K562 (cell line): Measurements from ENCODE around the gene ZNF865. TPM values are rescaled to one million over a fixed set of nuclear protein-coding genes. Genes with fewer than 3 reads are reported as not detected.
A peak's percentile ranks its signal among the peaks of the same experiment; 100 is the strongest.

Source experiments
- ATAC-seq: fragments of 200-7000 bp; cut with Tn5 transposase; 3 replicates; pipeline ENCODE4 v1.9.1; 2020; ENCODE audit warnings: moderate library complexity
- BruUV-seq: library from RNA; stranded (reverse); fragments of 400-500 nt; replicated peaks from 2 replicates; lab custom pipeline; 2021; lab: Mats Ljungman, UMichigan
- CTCF ChIA-PET: fragments of 300-600 bp; formaldehyde crosslinking; extraction: SDS; loops from one replicate; lab custom pipeline; 2021; ENCODE audit warnings: low intra/inter-chr PET ratio; lab: Yijun Ruan, JAX
- POLR2A ChIA-PET: fragments of 300-600, 350-650 bp; sonication (Branson Sonifier 250); formaldehyde crosslinking; extraction: SDS; loops from one replicate; lab custom pipeline; 2021; ENCODE audit warnings: antibody characterized with exemption, inconsistent platforms; lab: Yijun Ruan, JAX
- DNase-seq, 4 experiments: peaks; one replicate each; pipeline versions ENCODE4 v3.0.0 to v3.0.0-alpha.2; 2011 to 2018; ENCODE audit warnings: low spot score in 3 of 4, mixed read lengths in 3 of 4; ENCODE audit errors: extremely low read depth in 1 of 4
- FAIRE-seq: peaks from 2 replicates; lab custom pipeline; 2011; peaks lifted over from hg19 to GRCh38; lab: Jason Lieb, UNC
- H2AFZ ChIP-seq: 2 replicates; pipeline ENCODE4 v1.6.0; 2011; ENCODE audit warnings: low read depth, low read length, control low read depth, inconsistent platforms
- H3K27ac ChIP-seq: fragments of 200-600 bp; 3 replicates; pipeline ENCODE4 v1.8.0; 2011; ENCODE audit warnings: low read depth, mild to moderate bottlenecking, control low read depth, inconsistent platforms, low read length, moderate library complexity, mixed read lengths; ENCODE audit errors: extremely low read depth
- H3K27me3 ChIP-seq, 2 experiments: fragments of 300-600 bp in 1 of 2; 2 replicates in 1 of 2; 3 replicates in 1 of 2; pipeline versions ENCODE4 v1.6.0 to v1.8.0; 2011; ENCODE audit warnings: inconsistent platforms in 2 of 2, low read length in 2 of 2, mild to moderate bottlenecking in 1 of 2, mixed read lengths in 1 of 2, moderate library complexity in 1 of 2; ENCODE audit not compliant: control insufficient read depth in 2 of 2, insufficient read depth in 2 of 2
- H3K36me3 ChIP-seq: fragments of 300-600 bp; 3 replicates; pipeline ENCODE4 v1.8.0; 2011; ENCODE audit warnings: mild to moderate bottlenecking, low read length, inconsistent platforms; ENCODE audit not compliant: control insufficient read depth, insufficient read depth
- H3K4me1 ChIP-seq, 2 experiments: fragments of 200-600 bp in 1 of 2; replicated peaks in 1 of 2; 2 replicates in 1 of 2; 3 replicates in 1 of 2; pipeline versions ENCODE4 v1.5.1 to v1.8.0; 2011; ENCODE audit warnings: inconsistent platforms in 2 of 2, low read length in 2 of 2, mild to moderate bottlenecking in 1 of 2, mixed read lengths in 1 of 2, moderate library complexity in 1 of 2; ENCODE audit not compliant: control insufficient read depth in 2 of 2, insufficient read depth in 2 of 2
- H3K4me2 ChIP-seq: 2 replicates; pipeline ENCODE4 v1.6.1; 2011; ENCODE audit warnings: low read length, control low read depth, inconsistent platforms, mixed read lengths; ENCODE audit not compliant: insufficient read depth
- H3K4me3 ChIP-seq: fragments of 200-600 bp; sonication (generic), shearing (Covaris generic); 2 replicates; pipeline ENCODE4 v1.5.1; 2016; ENCODE audit warnings: control low read depth, inconsistent platforms
- H3K79me2 ChIP-seq: fragments of 200-600 bp; 3 replicates; pipeline ENCODE4 v1.8.0; 2011; ENCODE audit warnings: low read length, inconsistent platforms; ENCODE audit not compliant: control insufficient read depth, insufficient read depth
- H3K9ac ChIP-seq, 2 experiments: 2 replicates each; pipeline versions ENCODE4 v1.6.0 to v1.6.1; 2011; ENCODE audit warnings: low read depth in 2 of 2, low read length in 2 of 2, control low read depth in 1 of 2, inconsistent platforms in 1 of 2, mild to moderate bottlenecking in 1 of 2, mixed read lengths in 1 of 2; ENCODE audit not compliant: insufficient read depth in 1 of 2
- H3K9me1 ChIP-seq: one replicate; pipeline ENCODE4 v1.6.0; 2011; ENCODE audit warnings: inconsistent platforms, mild to moderate bottlenecking, low read length, moderate library complexity; ENCODE audit not compliant: control insufficient read depth, insufficient read depth
- H3K9me3 ChIP-seq: replicated peaks from 2 replicates; pipeline ENCODE4 v1.5.1; 2011; ENCODE audit warnings: low read depth, low read length, inconsistent platforms; ENCODE audit not compliant: control insufficient read depth, insufficient read depth
- H4K20me1 ChIP-seq: replicated peaks from 2 replicates; pipeline ENCODE4 v1.6.1; 2011; ENCODE audit warnings: low read length, inconsistent platforms, mixed read lengths; ENCODE audit not compliant: control insufficient read depth, insufficient read depth
- BACH1 ChIP-seq: fragments of 200-800 bp; sonication (Bioruptor generic); IDR thresholded peaks from 2 replicates; pipeline ENCODE4 v1.6.1; 2016; ENCODE audit warnings: missing genetic modification characterization, missing compliant biosample characterization
- ESRRA ChIP-seq: fragments of 450-650 bp; IDR thresholded peaks from 2 replicates; pipeline ENCODE4 v1.6.1; 2014; ENCODE audit warnings: low read depth, mild to moderate bottlenecking, moderate library complexity, borderline replicate concordance
- KDM1A ChIP-seq, 2 experiments: fragments of 450-650 bp; IDR thresholded peaks; 2 replicates each; pipeline ENCODE4 v1.6.1; 2016; ENCODE audit warnings: mild to moderate bottlenecking in 2 of 2
- ZNF561 ChIP-seq: fragments of 450-650 bp; formaldehyde crosslinking; conservative IDR thresholded peaks from 2 replicates; pipeline ENCODE4 v1.4.0; 2020; ENCODE audit warnings: mild to moderate bottlenecking, moderate library complexity
- WGBS: fragments of 100-300 bp; shearing (Covaris generic); methylation state at CpG from one replicate; pipeline ENCODE4 v1.1.6; 2016; ENCODE audit warnings: low coverage, mixed read lengths; ENCODE audit not compliant: insufficient coverage; ENCODE audit errors: missing lambda C conversion rate; 5-methylcytosine and 5-hydroxymethylcytosine counted together
- in situ Hi-C: fragments of 300-500 bp; cut with MboI; formaldehyde crosslinking; loops from 4 replicates; pipeline ENCODE4 v1.15.0; 2018; ENCODE audit warnings: inconsistent platforms, mixed read lengths
- intact Hi-C: fragments of 100-400 bp; cut with micrococcal nuclease; formaldehyde crosslinking; loops from 2 replicates; pipeline ENCODE4 v1.14.2; 2022
- polyA plus RNA-seq, 8 experiments: library from polyadenylated mRNA; depleted of rRNA in 4 of 8; stranded (reverse) in 5 of 8; unstranded in 3 of 8; fragments of >200 nt; fragmentation: Nextera tagmentation in 2 of 8; fragmentation: Illumina TruSeq in 1 of 8; extraction: Ambion mirVana in 2 of 8; extraction: Trizol in 1 of 8; gene quantifications; 2 replicates each; pipeline versions ENCODE4 v1.2.1 to v1.2.3, GENCODE V29; 2011 to 2014; ENCODE audit warnings: inconsistent platforms in 1 of 8, missing spikeins in 1 of 8
- total RNA-seq, 7 experiments: library from RNA; depleted of rRNA in 6 of 7; stranded (reverse); fragments of >200 nt in 6 of 7; fragmentation: Illumina TruSeq in 2 of 7; extraction: Trizol in 2 of 7; gene quantifications; 2 replicates each; pipeline versions ENCODE4 v1.2.1 to v1.2.3, GENCODE V29; 2011 to 2021; ENCODE audit warnings: low replicate concordance in 1 of 7
- TF ChIP-seq, protein P1 (sequence below), 2 experiments: fragments of 450-650 bp in 1 of 2; sonication (generic) in 1 of 2; formaldehyde crosslinking in 1 of 2; IDR thresholded peaks; 2 replicates each; pipeline versions ENCODE4 v1.7.1 to v1.9.0; 2016 to 2022; ENCODE audit warnings: inconsistent platforms in 1 of 2, mild to moderate bottlenecking in 1 of 2, missing genetic modification reagents in 1 of 2
- TF ChIP-seq, protein P2 (sequence below), 2 experiments: fragments of 450-650 bp in 1 of 2; IDR thresholded peaks; 2 replicates each; pipeline ENCODE4 v1.6.1; 2011 to 2017; ENCODE audit warnings: low read depth in 2 of 2, antibody characterized with exemption in 1 of 2, borderline replicate concordance in 1 of 2, low read length in 1 of 2, mild to moderate bottlenecking in 1 of 2, mixed read lengths in 1 of 2; ENCODE audit not compliant: control insufficient read depth in 1 of 2

The ZNF865 gene
- total and polyA plus RNA-seq, 9 of the 15 experiments (the other 6 are each of a cell fraction or from before 2014, with no cell fraction given), result 0.40 to 18.8 (median 1.6) TPM; not detected in 2

DNA sequence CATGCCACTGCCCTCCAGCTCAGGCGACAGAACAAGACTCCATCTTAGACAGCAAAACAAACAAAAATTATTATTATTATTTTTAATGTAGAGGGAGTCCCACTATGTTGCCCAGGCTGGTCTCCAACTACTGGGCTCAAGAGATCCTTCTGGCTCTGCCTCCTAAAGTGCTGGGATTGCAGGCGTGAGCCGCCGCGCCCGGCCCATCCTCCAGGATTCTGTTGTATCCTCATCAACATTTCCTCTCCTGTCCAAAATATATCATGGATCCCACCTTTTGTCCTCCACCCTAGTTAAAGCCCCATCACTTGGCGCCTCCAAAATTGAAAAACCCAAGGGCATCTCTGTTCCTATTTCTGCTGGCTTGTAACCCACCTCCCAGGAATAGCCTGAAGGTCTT, 17.7 kb downstream of the ZNF865 start:
- H3K27me3 ChIP-seq, result no peaks in the 10 kb centered on the region
- peaks cover 7% of the 10 kb centered on the region; the same call in 2 of the 3 replicates for H3K79me2 ChIP-seq
- POLR2A ChIA-PET, result interaction anchor here (0.6 to 2.1 kb wide), 7 partner anchors 12 to 103 kb away, joined by 3 to 10 read pairs (median 3); partner anchors contain the start of genes FIZ1 and ZNF865
- CTCF ChIA-PET, result no interaction called here
- no peak overlapping the region for H3K9ac ChIP-seq
- in situ Hi-C loops (loop anchor here (10.0 kb wide), 1 partner anchor 338 kb away; the partner anchor contains the start of genes BRSK1 and HSPBP1), intact Hi-C loops (no loop called here)
- 88% methylated on average over 7 of the region's 7 CpGs for WGBS
- FAIRE-seq, result no peak
- no peak overlapping the region for H2AFZ ChIP-seq
- no peak overlapping the region for H3K4me2 ChIP-seq
- H3K9me1 ChIP-seq, result peaks cover 3% of the 10 kb centered on the region
- H3K9me3 ChIP-seq, result no peaks in the 10 kb centered on the region
- no peak overlapping the region for H3K27ac ChIP-seq
- H3K4me1 ChIP-seq, result peaks cover 9 to 11% of the 10 kb centered on the region in 2 experiments; a peak in 4 of 5 replicates
- no peak overlapping the region for H3K4me3 ChIP-seq
- H3K36me3 ChIP-seq, result peaks cover 9% of the 10 kb centered on the region; the same call in 1 of the 3 replicates
- DNase-seq, result peak in 1 of 4 experiments; percentile 1
- no TSS peak for BruUV-seq
- no peaks in the 10 kb centered on the region; the same call in 1 of the 2 replicates for H4K20me1 ChIP-seq
- no peak for ATAC-seq
- TF ChIP-seq KDM1A (IDR thresholded peaks at IDR 0.05) (no peak), ESRRA (no peak), ZNF561 (CRISPR knock-in tag) (no peak), BACH1 (tag) (no peak)
- TF ChIP-seq, protein P1, sequence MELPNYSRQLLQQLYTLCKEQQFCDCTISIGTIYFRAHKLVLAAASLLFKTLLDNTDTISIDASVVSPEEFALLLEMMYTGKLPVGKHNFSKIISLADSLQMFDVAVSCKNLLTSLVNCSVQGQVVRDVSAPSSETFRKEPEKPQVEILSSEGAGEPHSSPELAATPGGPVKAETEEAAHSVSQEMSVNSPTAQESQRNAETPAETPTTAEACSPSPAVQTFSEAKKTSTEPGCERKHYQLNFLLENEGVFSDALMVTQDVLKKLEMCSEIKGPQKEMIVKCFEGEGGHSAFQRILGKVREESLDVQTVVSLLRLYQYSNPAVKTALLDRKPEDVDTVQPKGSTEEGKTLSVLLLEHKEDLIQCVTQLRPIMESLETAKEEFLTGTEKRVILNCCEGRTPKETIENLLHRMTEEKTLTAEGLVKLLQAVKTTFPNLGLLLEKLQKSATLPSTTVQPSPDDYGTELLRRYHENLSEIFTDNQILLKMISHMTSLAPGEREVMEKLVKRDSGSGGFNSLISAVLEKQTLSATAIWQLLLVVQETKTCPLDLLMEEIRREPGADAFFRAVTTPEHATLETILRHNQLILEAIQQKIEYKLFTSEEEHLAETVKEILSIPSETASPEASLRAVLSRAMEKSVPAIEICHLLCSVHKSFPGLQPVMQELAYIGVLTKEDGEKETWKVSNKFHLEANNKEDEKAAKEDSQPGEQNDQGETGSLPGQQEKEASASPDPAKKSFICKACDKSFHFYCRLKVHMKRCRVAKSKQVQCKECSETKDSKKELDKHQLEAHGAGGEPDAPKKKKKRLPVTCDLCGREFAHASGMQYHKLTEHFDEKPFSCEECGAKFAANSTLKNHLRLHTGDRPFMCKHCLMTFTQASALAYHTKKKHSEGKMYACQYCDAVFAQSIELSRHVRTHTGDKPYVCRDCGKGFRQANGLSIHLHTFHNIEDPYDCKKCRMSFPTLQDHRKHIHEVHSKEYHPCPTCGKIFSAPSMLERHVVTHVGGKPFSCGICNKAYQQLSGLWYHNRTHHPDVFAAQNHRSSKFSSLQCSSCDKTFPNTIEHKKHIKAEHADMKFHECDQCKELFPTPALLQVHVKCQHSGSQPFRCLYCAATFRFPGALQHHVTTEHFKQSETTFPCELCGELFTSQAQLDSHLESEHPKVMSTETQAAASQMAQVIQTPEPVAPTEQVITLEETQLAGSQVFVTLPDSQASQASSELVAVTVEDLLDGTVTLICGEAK (IDR thresholded peaks at IDR 0.05), result no peak
- TF ChIP-seq, protein P1 (CRISPR knock-in tag; IDR thresholded peaks at IDR 0.05), result no peak
- TF ChIP-seq, protein P2, sequence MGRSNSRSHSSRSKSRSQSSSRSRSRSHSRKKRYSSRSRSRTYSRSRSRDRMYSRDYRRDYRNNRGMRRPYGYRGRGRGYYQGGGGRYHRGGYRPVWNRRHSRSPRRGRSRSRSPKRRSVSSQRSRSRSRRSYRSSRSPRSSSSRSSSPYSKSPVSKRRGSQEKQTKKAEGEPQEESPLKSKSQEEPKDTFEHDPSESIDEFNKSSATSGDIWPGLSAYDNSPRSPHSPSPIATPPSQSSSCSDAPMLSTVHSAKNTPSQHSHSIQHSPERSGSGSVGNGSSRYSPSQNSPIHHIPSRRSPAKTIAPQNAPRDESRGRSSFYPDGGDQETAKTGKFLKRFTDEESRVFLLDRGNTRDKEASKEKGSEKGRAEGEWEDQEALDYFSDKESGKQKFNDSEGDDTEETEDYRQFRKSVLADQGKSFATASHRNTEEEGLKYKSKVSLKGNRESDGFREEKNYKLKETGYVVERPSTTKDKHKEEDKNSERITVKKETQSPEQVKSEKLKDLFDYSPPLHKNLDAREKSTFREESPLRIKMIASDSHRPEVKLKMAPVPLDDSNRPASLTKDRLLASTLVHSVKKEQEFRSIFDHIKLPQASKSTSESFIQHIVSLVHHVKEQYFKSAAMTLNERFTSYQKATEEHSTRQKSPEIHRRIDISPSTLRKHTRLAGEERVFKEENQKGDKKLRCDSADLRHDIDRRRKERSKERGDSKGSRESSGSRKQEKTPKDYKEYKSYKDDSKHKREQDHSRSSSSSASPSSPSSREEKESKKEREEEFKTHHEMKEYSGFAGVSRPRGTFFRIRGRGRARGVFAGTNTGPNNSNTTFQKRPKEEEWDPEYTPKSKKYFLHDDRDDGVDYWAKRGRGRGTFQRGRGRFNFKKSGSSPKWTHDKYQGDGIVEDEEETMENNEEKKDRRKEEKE (IDR thresholded peaks at IDR 0.05; ENCODE audit: borderline replicate concordance in 1 of 2, control insufficient read depth in 1 of 2, low read depth in 2 of 2, low read length in 1 of 2), result no peak
